HG03196 (cell line): ENCODE results near the gene FIBCD1.

Experiments used
- ATAC-seq: cut with Tn5 transposase; IDR thresholded peaks from one replicate; pipeline ENCODE4 v1.9.1; 2021; ENCODE audit not compliant: unreplicated experiment

Gene FIBCD1

GRCh38 chr9:130862747-130863146 is 76.3 kb downstream of the FIBCD1 start:
- ATAC-seq, result no peak

- ATAC-seq, result no peak
These were observed 76.8 kb downstream of the FIBCD1 start for GRCh38 chr9:130862217-130862616.

- no peak for ATAC-seq
These were observed 77.5 kb downstream of the FIBCD1 start for GRCh38 chr9:130861372-130862180.

GRCh38 chr9:130860458-130861316 is 78.4 kb downstream of the FIBCD1 start:
- no peak for ATAC-seq

GRCh38 chr9:130858739-130859705 is 80.0 kb downstream of the FIBCD1 start:
- ATAC-seq, result no peak

GRCh38 chr9:130857864-130858738 is 80.9 kb downstream of the FIBCD1 start:
- ATAC-seq, result no peak

GRCh38 chr9:130856474-130856873 is 82.6 kb downstream of the FIBCD1 start:
- ATAC-seq, result no peak

- no peak for ATAC-seq
These were observed 84.2 kb downstream of the FIBCD1 start for GRCh38 chr9:130854835-130855234.

GRCh38 chr9:130854092-130854491 is 85.0 kb downstream of the FIBCD1 start:
- ATAC-seq, result no peak

- no peak for ATAC-seq
These were observed 86.2 kb downstream of the FIBCD1 start for GRCh38 chr9:130852801-130853200.
